Measurements from ENCODE around the gene STAP2. TPM values are rescaled to one million over a fixed set of nuclear protein-coding genes. Genes with fewer than 3 reads are reported as not detected.

The STAP2 gene, protein sequence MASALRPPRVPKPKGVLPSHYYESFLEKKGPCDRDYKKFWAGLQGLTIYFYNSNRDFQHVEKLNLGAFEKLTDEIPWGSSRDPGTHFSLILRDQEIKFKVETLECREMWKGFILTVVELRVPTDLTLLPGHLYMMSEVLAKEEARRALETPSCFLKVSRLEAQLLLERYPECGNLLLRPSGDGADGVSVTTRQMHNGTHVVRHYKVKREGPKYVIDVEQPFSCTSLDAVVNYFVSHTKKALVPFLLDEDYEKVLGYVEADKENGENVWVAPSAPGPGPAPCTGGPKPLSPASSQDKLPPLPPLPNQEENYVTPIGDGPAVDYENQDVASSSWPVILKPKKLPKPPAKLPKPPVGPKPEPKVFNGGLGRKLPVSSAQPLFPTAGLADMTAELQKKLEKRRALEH
- total RNA-seq: 3.1 and 4.9 TPM in 2 replicates

DNA sequence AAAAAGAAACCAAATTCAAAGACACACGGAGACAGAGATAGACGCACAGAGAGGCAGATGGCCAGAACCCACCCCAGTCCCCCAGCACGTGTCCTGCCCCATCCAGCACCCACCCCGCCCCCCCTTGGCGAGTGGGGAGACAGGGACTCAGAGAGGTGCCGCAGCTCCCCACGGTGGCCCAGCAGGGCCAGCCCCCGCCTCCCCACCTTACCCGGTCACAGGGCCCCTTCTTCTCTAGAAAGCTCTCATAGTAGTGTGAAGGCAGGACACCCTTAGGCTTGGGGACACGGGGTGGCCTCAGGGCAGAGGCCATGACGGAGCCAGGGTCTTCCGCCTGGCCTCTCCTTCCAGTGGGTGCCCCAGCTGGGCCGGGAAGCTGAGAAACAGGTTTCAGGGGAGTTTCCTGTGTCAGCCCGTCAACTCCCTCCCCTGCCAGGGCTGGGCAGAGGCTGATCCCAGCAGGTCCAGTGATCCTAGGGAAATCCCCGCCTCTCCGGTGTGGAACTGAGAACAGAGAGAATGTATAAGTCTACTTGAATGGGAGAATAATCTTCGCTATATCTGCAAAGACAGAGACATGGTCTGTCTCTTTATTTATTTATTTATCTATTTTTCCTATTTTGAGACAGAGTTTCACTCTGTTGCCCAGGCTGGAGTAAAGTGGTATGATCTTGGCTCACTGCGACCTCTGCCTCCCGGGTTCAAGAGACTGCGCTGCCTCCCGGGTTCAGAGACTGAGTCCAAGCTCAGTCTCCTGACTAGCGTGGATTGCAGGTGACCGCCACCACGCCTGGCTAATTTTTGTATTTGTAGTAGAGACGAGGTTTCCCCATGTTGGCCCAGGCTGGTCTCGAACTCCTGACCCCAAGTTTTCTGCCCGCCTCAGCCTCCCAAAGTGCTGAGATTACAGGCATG lies at the start of gene STAP2:
Gene STAP2, minus strand, starts transcription at position 387 of the 915 bp plus-strand sequence. Its CDS starts 74 bp downstream, at position 313.

DNA sequence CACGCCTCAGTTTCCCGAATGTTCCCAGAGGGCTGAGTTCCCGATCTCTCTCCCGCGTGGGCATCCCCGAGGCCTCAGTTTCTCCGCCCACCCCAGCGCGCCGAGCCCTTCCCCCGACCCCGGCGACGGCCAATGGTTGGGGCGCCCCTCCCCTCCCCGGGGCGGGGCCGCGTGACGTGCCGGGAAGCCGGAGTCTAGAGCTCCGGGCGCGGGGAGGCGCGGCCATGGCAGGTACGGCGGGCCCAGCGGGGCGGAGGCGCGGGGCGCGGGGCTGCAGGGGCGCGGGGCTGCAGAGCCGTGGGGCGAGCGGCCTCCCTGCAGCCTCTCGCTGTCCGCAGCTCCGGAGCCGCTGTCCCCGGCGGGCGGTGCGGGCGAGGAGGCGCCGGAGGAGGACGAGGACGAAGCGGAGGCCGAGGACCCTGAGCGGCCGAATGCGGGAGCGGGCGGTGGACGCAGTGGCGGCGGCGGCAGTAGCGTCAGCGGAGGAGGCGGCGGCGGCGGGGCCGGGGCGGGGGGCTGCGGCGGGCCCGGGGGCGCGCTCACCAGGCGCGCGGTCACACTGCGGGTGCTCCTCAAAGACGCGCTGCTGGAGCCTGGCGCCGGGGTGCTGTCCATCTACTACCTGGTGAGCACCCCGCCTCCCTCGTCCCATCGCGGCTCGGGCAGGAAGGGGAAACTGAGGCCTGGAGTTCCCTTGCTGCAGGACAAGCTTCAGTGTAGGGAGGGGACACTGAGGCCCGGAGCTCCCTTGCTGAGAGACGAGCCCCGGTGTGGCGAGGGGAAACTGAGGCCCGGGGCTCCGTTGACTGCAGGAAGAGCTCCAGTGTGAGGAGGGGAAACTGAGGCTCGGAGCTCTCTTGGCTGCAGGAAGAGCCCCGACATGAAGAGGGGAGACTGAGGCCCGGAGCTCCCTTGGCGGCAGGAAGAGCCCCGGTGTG lies 5.0 kb upstream of the STAP2 start, which contains the start of gene MPND:
Gene MPND, plus strand, starts transcription at position 193 of the 938 bp plus-strand sequence. Its CDS starts 32 bp downstream, at position 225.

DNA sequence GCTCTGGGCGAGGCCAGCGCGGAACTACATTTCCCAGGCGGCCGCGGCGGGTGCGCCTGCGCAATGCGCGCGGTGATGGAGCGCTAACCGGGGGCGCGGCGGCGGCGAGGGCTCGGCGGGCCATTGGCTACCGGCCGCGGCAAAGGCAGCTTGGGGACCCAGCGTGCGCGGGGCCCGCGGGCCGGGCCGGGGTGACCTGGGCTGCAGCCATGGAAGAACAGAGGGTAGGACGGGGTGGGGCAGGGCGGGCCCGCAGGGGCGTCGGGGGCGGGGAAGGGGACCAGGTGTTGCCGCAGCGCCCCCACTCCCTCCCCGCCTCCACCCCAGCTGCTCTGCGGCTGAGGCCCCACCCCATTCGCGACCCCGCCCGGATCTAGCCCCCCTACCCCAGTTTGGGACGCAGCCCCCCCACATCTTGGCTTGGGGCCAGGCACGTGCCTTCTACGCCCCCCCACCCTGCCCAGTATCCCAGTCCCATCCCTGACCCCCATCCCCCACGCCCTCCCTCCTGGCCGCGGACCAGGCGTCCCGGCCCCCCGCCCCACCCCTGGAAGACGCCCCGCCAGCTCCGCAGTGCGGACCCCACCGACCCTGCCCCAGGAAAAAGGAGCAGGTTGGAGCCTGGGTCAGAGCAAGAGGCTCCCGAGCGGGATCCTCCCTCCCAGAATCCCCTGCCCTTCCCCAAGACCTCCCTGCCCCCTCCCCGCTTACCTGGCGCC lies 33.9 kb downstream of the STAP2 start, which contains the start of gene FSD1:
Gene FSD1, plus strand, starts transcription at position 61 of the 719 bp plus-strand sequence. Its CDS starts 149 bp downstream, at position 210.

DNA sequence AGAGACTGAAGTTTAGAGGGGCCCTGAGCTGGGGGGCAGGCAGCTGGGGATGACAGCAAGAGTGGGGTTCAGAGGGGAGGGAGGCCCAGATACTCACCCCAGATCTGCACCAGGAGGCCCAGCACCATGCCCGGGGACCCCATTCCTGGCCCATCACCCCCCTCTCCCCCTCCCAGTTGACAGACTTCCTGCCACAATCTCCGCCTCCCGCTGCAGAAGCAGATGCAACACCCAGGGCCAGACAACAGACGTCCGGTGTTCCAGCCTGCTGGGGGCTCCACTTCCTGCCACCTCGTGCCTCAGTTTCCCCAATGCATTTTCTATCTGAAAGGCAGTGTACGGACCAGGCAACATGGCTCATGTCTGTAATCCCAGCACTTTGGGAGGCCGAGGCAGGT lies 36.4 kb downstream of the STAP2 start, which contains the start of gene TMIGD2:
Gene TMIGD2, minus strand, starts transcription at position 147 of the 398 bp plus-strand sequence. Its CDS starts 4 bp downstream, at position 143.

DNA sequence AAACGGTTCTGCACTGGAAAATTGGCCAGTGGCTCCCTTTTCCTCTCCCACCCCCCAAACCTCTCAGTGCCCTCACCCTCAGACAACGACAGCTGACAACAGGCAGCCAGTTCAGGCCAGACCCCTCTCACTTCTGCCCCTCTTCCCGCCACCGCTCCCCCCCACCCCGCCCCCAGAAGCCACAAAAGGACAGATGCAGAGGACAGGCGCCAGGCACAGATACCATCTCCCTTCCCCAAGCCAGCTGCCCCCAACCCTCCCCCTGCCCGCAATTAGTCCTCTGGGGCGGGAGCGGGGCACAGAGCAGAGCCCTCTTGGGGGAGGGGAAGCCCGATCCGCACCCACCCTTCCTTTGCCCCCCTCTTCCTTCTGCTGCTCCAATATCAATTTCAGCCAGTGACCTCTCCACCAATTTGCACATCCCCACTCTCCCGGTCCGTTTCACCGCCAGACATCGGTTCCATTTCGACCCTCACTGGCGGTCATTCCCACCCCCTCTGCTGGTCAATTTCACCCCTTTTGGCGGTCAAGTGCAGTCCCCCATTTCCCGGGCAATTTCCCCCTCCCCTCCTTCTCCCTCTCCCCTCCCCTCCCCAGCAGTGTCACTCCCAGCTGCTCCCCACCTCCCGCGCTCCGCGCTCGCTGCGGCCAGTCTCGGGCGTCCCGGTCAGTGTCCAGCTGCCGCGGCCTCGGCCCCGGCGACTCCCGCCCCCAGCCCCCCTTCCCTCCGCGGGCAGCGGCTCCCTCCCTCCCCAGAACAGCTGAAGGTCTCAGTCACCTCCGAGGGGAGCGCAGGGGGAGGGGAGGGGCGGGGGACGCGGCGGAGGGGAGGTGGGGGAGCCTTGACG lies 60.0 kb downstream of the STAP2 start, which contains the start of gene SHD:
Gene SHD, plus strand, starts transcription at position 848 of the 848 bp plus-strand sequence. CDS start 798 bp downstream, outside the sequence.

Other genes starting within 250 kb of the STAP2 start
- gene MAP2K2, start 214.7 kb downstream of the STAP2 start, total RNA-seq: 150 and 156 TPM in 2 replicates
- not detected in 2 replicates for gene CREB3L3, start 185.2 kb downstream of the STAP2 start, total RNA-seq
- 11.4 and 14.9 TPM in 2 replicates for gene SIRT6, start 156.3 kb downstream of the STAP2 start, total RNA-seq
- gene ANKRD24, start 156.1 kb downstream of the STAP2 start, total RNA-seq: 0.49 and 0.61 TPM in 2 replicates
- not detected in 2 replicates for gene EBI3, start 109.3 kb downstream of the STAP2 start, total RNA-seq
- gene YJU2, start 91.7 kb downstream of the STAP2 start, total RNA-seq: 16.6 and 19.6 TPM in 2 replicates
- gene SHD, start 59.6 kb downstream of the STAP2 start, total RNA-seq: not detected in 2 replicates
- gene TMIGD2, start 36.4 kb downstream of the STAP2 start, total RNA-seq: 0.36 TPM in 1 of 2 replicates, not detected in the other
- gene FSD1, start 34.2 kb downstream of the STAP2 start, total RNA-seq: 5.7 and 7.8 TPM in 2 replicates
- 5.3 and 5.4 TPM in 2 replicates for gene MPND, start 4.7 kb upstream of the STAP2 start, total RNA-seq
- gene SH3GL1, start 61.7 kb upstream of the STAP2 start, total RNA-seq: 104 and 122 TPM in 2 replicates
- 5.2 and 6.4 TPM in 2 replicates for gene CHAF1A, start 63.8 kb upstream of the STAP2 start, total RNA-seq
- gene UBXN6, start 119.0 kb upstream of the STAP2 start, total RNA-seq: 101 and 116 TPM in 2 replicates
- 58.1 and 65.7 TPM in 2 replicates for gene HDGFL2, start 133.5 kb upstream of the STAP2 start, total RNA-seq
- under 0.01 and 0.16 TPM in 2 replicates for gene PLIN4, start 179.7 kb upstream of the STAP2 start, total RNA-seq
- gene PLIN5, start 196.4 kb upstream of the STAP2 start, total RNA-seq: not detected in 2 replicates
- not detected in 2 replicates for gene LRG1, start 201.2 kb upstream of the STAP2 start, total RNA-seq
- gene SEMA6B, start 220.9 kb upstream of the STAP2 start, total RNA-seq: 0.12 and 0.49 TPM in 2 replicates

Measured in hair follicle dermal papilla cell (primary cell).